Anterior cingulate cortex (tissue), 58 donors: ENCODE measurements around the gene IQSEC1.

Source experiments
- DNase-seq, 58 donors: peaks; one replicate each; lab custom pipeline; 2025; lab: John Stamatoyannopoulos, UW

Gene IQSEC1

GRCh38 chr3:13073326-13074005 is at the start of gene IQSEC1:
Gene IQSEC1, minus strand, starts transcription at chr3:13073429. Its CDS starts 415 bp downstream, at chr3:13073014.
- DNase-seq: peak in 56 of 58 donors; percentile 28 to 88 (median 76)

GRCh38 chr3:13122081-13123012 is 49.1 kb upstream of the IQSEC1 start:
- no peak for DNase-seq

GRCh38 chr3:13121553-13122001 is 48.3 kb upstream of the IQSEC1 start:
- DNase-seq: no peak

- DNase-seq: no peak
These were observed 47.8 kb upstream of the IQSEC1 start for GRCh38 chr3:13120928-13121552.

GRCh38 chr3:13120289-13120927 is 47.2 kb upstream of the IQSEC1 start:
- no peak for DNase-seq

- DNase-seq: no peak
These were observed 46.4 kb upstream of the IQSEC1 start for GRCh38 chr3:13119471-13120220.

- DNase-seq: no peak
These were observed 43.2 kb upstream of the IQSEC1 start for GRCh38 chr3:13116426-13116825.

- DNase-seq: no peak
These were observed 42.8 kb upstream of the IQSEC1 start for GRCh38 chr3:13115991-13116390.

GRCh38 chr3:13115576-13115910 is 42.3 kb upstream of the IQSEC1 start:
- no peak for DNase-seq

GRCh38 chr3:13114811-13115575 is 41.8 kb upstream of the IQSEC1 start:
- no peak for DNase-seq

- DNase-seq: no peak
These were observed 40.4 kb upstream of the IQSEC1 start for GRCh38 chr3:13113346-13114330.

- no peak for DNase-seq
These were observed 39.5 kb upstream of the IQSEC1 start for GRCh38 chr3:13112521-13113345.

- DNase-seq: peak in 1 of 58 donors; percentile 19
These were observed 38.8 kb upstream of the IQSEC1 start for GRCh38 chr3:13111873-13112520.

GRCh38 chr3:13111173-13111872 is 38.1 kb upstream of the IQSEC1 start:
- DNase-seq: no peak

GRCh38 chr3:13110678-13111116 is 37.5 kb upstream of the IQSEC1 start:
- DNase-seq: no peak

GRCh38 chr3:13109516-13109915 is 36.3 kb upstream of the IQSEC1 start:
- no peak for DNase-seq
